ENCODE data around the gene IL4R. TPM values are rescaled to one million over a fixed set of nuclear protein-coding genes. Genes with fewer than 3 reads are reported as not detected.
"Not testable (repeated sequence)": the region's sequence is repeated elsewhere in the genome, so short reads cannot be mapped to it uniquely, and the experiment has no call there.

The IL4R gene
- total and polyA plus RNA-seq, 3 experiments from 2014 or later, result 41.6 to 142 (median 140) TPM

- ChIA-PET POLR2A (no interaction called here), CTCF (no interaction called here)
- Histone ChIP-seq H3K27me3 (ENCODE audit: insufficient read depth, low read length, poor library complexity, severe bottlenecking) (no peaks in the 10 kb centered on the region), H3K4me3 (ENCODE audit: low read length) (peak overlapping the region; percentile 14), H3K4me1 (ENCODE audit: insufficient read depth, low read length) (peaks cover 25% of the 10 kb centered on the region), H3K36me3 (ENCODE audit: insufficient read depth, low read length) (no peaks in the 10 kb centered on the region), H3K27ac (ENCODE audit: low read depth, low read length) (no peak overlapping the region), H3K9me3 (ENCODE audit: low read length) (no peaks in the 10 kb centered on the region)
- peak overlapping the region in 1 of 8 donors; percentile 52 for H3K27ac Mint-ChIP-seq
- H3K27me3 Mint-ChIP-seq, result peaks cover 0 to 4% of the 10 kb centered on the region in 2 donors
- H3K4me3 Mint-ChIP-seq, result peak overlapping the region in 2 of 7 donors; percentile 33 to 34
- peaks cover 0 to 2% (median 0%) of the 10 kb centered on the region in 3 donors for H3K36me3 Mint-ChIP-seq
- H3K4me1 Mint-ChIP-seq, result peaks cover 5 to 15% (median 8%) of the 10 kb centered on the region in 3 donors
- H3K9me3 Mint-ChIP-seq, result no peaks in the 10 kb centered on the region
- DNase-seq, result no peak
Observed at GRCh38 chr16:27281243-27281642, 32.5 kb upstream of the IL4R start.

GRCh38 chr16:27284865-27285675 is 28.7 kb upstream of the IL4R start:
- ChIA-PET CTCF (no interaction called here), POLR2A (interaction anchor here (0.7 kb wide), 1 partner anchor 50 kb away, joined by 8 read pairs; no protein-coding TSS in a partner anchor)
- Mint-ChIP-seq H3K9me3 (peaks cover 0 to 3% (median 0%) of the 10 kb centered on the region in 5 donors), H3K4me3 (no peak overlapping the region), H3K4me1 (peaks cover 5 to 20% (median 14%) of the 10 kb centered on the region in 3 donors), H3K27ac (peak overlapping the region in 2 of 8 donors; percentile 17 to 52), H3K36me3 (peaks cover 0 to 2% (median 0%) of the 10 kb centered on the region in 3 donors), H3K27me3 (no peaks in the 10 kb centered on the region)
- Histone ChIP-seq H3K4me1 (ENCODE audit: insufficient read depth, low read length) (peaks cover 35% of the 10 kb centered on the region), H3K36me3 (ENCODE audit: insufficient read depth, low read length) (no peaks in the 10 kb centered on the region), H3K9me3 (ENCODE audit: low read length) (no peaks in the 10 kb centered on the region), H3K4me3 (ENCODE audit: low read length) (no peak overlapping the region), H3K27me3 (ENCODE audit: insufficient read depth, low read length, poor library complexity, severe bottlenecking) (no peaks in the 10 kb centered on the region), H3K27ac (ENCODE audit: low read depth, low read length) (no peak overlapping the region)
- DNase-seq, result no peak

GRCh38 chr16:27285676-27286196 is 28.0 kb upstream of the IL4R start:
- H3K4me3 Mint-ChIP-seq, result no peak overlapping the region

GRCh38 chr16:27286451-27286850 is 27.3 kb upstream of the IL4R start:
- no peaks in the 10 kb centered on the region for H3K9me3 ChIP-seq (ENCODE audit: low read length)
- ChIA-PET POLR2A (no interaction called here), CTCF (no interaction called here)
- Mint-ChIP-seq H3K27ac (peak overlapping the region in 1 of 8 donors; percentile 42), H3K27me3 (no peaks in the 10 kb centered on the region), H3K9me3 (peaks cover 0 to 3% (median 0%) of the 10 kb centered on the region in 5 donors), H3K4me1 (peaks cover 5 to 22% (median 16%) of the 10 kb centered on the region in 3 donors), H3K4me3 (no peak overlapping the region), H3K36me3 (peaks cover 0 to 2% (median 0%) of the 10 kb centered on the region in 3 donors)
- DNase-seq, result no peak
- H3K4me3 ChIP-seq (ENCODE audit: low read length), result no peak overlapping the region
- H3K36me3 ChIP-seq (ENCODE audit: insufficient read depth, low read length), result no peaks in the 10 kb centered on the region
- no peaks in the 10 kb centered on the region for H3K27me3 ChIP-seq (ENCODE audit: insufficient read depth, low read length, poor library complexity, severe bottlenecking)
- no peak overlapping the region for H3K27ac ChIP-seq (ENCODE audit: low read depth, low read length)
- H3K4me1 ChIP-seq (ENCODE audit: insufficient read depth, low read length), result peaks cover 45% of the 10 kb centered on the region

More at GRCh38 chr16:27285676-27286196, 28.0 kb upstream of the IL4R start:
- Histone ChIP-seq H3K9me3 (ENCODE audit: low read length) (no peaks in the 10 kb centered on the region), H3K4me1 (ENCODE audit: insufficient read depth, low read length) (peaks cover 41% of the 10 kb centered on the region), H3K4me3 (ENCODE audit: low read length) (no peak overlapping the region), H3K27ac (ENCODE audit: low read depth, low read length) (no peak overlapping the region), H3K36me3 (ENCODE audit: insufficient read depth, low read length) (no peaks in the 10 kb centered on the region), H3K27me3 (ENCODE audit: insufficient read depth, low read length, poor library complexity, severe bottlenecking) (no peaks in the 10 kb centered on the region)
- H3K36me3 Mint-ChIP-seq, result peaks cover 0 to 2% (median 0%) of the 10 kb centered on the region in 3 donors
- no peak for DNase-seq
- peaks cover 5 to 22% (median 16%) of the 10 kb centered on the region in 3 donors for H3K4me1 Mint-ChIP-seq
- ChIA-PET POLR2A (no interaction called here), CTCF (no interaction called here)
- no peaks in the 10 kb centered on the region for H3K27me3 Mint-ChIP-seq
- peaks cover 0 to 3% (median 0%) of the 10 kb centered on the region in 5 donors for H3K9me3 Mint-ChIP-seq
- H3K27ac Mint-ChIP-seq, result peak overlapping the region in 2 of 8 donors; percentile 34 to 77

GRCh38 chr16:27287051-27287811 is 26.5 kb upstream of the IL4R start:
- Histone ChIP-seq H3K4me1 (ENCODE audit: insufficient read depth, low read length) (peaks cover 43% of the 10 kb centered on the region), H3K27me3 (ENCODE audit: insufficient read depth, low read length, poor library complexity, severe bottlenecking) (no peaks in the 10 kb centered on the region), H3K36me3 (ENCODE audit: insufficient read depth, low read length) (no peaks in the 10 kb centered on the region), H3K27ac (ENCODE audit: low read depth, low read length) (no peak overlapping the region), H3K9me3 (ENCODE audit: low read length) (no peaks in the 10 kb centered on the region), H3K4me3 (ENCODE audit: low read length) (no peak overlapping the region)
- Mint-ChIP-seq H3K27me3 (no peaks in the 10 kb centered on the region), H3K27ac (peak overlapping the region in 1 of 8 donors; percentile 37), H3K4me1 (peaks cover 5 to 22% (median 16%) of the 10 kb centered on the region in 3 donors), H3K36me3 (peaks cover 0 to 2% (median 0%) of the 10 kb centered on the region in 3 donors), H3K4me3 (no peak overlapping the region), H3K9me3 (peaks cover 0 to 3% (median 0%) of the 10 kb centered on the region in 5 donors)
- DNase-seq, result no peak
- CTCF ChIA-PET, result no interaction called here
- POLR2A ChIA-PET, result no interaction called here

GRCh38 chr16:27287887-27288286 is 25.9 kb upstream of the IL4R start:
- H3K4me3 ChIP-seq (ENCODE audit: low read length), result no peak overlapping the region
- H3K36me3 ChIP-seq (ENCODE audit: insufficient read depth, low read length), result no peaks in the 10 kb centered on the region
- H3K27me3 ChIP-seq (ENCODE audit: insufficient read depth, low read length, poor library complexity, severe bottlenecking), result no peaks in the 10 kb centered on the region
- H3K27ac ChIP-seq (ENCODE audit: low read depth, low read length), result no peak overlapping the region
- no peak overlapping the region for H3K27ac Mint-ChIP-seq
- no peaks in the 10 kb centered on the region for H3K27me3 Mint-ChIP-seq
- ChIA-PET CTCF (no interaction called here), POLR2A (no interaction called here)
- H3K36me3 Mint-ChIP-seq, result no peaks in the 10 kb centered on the region
- peaks cover 43% of the 10 kb centered on the region for H3K4me1 ChIP-seq (ENCODE audit: insufficient read depth, low read length)
- H3K4me1 Mint-ChIP-seq, result peaks cover 5 to 22% (median 16%) of the 10 kb centered on the region in 3 donors
- peaks cover 0 to 3% (median 0%) of the 10 kb centered on the region in 5 donors for H3K9me3 Mint-ChIP-seq
- no peak overlapping the region for H3K4me3 Mint-ChIP-seq
- H3K9me3 ChIP-seq (ENCODE audit: low read length), result no peaks in the 10 kb centered on the region
- no peak for DNase-seq

GRCh38 chr16:27288313-27288712 is 25.5 kb upstream of the IL4R start:
- CTCF ChIA-PET; DNase-seq; POLR2A ChIA-PET; H3K27me3 ChIP-seq (ENCODE audit: insufficient read depth, low read length, poor library complexity, severe bottlenecking); H3K27ac ChIP-seq (ENCODE audit: low read depth, low read length); H3K27ac Mint-ChIP-seq; H3K36me3 Mint-ChIP-seq; H3K4me3 ChIP-seq (ENCODE audit: low read length); H3K9me3 ChIP-seq (ENCODE audit: low read length); H3K4me3 Mint-ChIP-seq; H3K9me3 Mint-ChIP-seq; H3K27me3 Mint-ChIP-seq; H3K36me3 ChIP-seq (ENCODE audit: insufficient read depth, low read length): not testable (repeated sequence)
- peaks cover 40% of the 10 kb centered on the region for H3K4me1 ChIP-seq (ENCODE audit: insufficient read depth, low read length)
- peaks cover 5 to 22% (median 16%) of the 10 kb centered on the region in 3 donors for H3K4me1 Mint-ChIP-seq

GRCh38 chr16:27289669-27290068 is 24.1 kb upstream of the IL4R start:
- no peaks in the 10 kb centered on the region for H3K9me3 ChIP-seq (ENCODE audit: low read length)
- Mint-ChIP-seq H3K27me3 (no peaks in the 10 kb centered on the region), H3K9me3 (peaks cover 0 to 3% (median 0%) of the 10 kb centered on the region in 5 donors), H3K36me3 (no peaks in the 10 kb centered on the region), H3K4me3 (peak overlapping the region in 1 of 7 donors; percentile 34), H3K4me1 (peaks cover 5 to 19% (median 16%) of the 10 kb centered on the region in 3 donors), H3K27ac (peak overlapping the region in 2 of 8 donors; percentile 11 to 25)
- no peak overlapping the region for H3K27ac ChIP-seq (ENCODE audit: low read depth, low read length)
- H3K27me3 ChIP-seq (ENCODE audit: insufficient read depth, low read length, poor library complexity, severe bottlenecking), result no peaks in the 10 kb centered on the region
- ChIA-PET CTCF (no interaction called here), POLR2A (no interaction called here)
- H3K4me1 ChIP-seq (ENCODE audit: insufficient read depth, low read length), result peaks cover 36% of the 10 kb centered on the region
- H3K36me3 ChIP-seq (ENCODE audit: insufficient read depth, low read length), result no peaks in the 10 kb centered on the region
- no peak for DNase-seq
- H3K4me3 ChIP-seq (ENCODE audit: low read length), result no peak overlapping the region
